ENCODE measurements around the gene GTPBP4.

- no peak for TF ChIP-seq POLR2A (IDR thresholded peaks at IDR 0.05; ENCODE audit: low read depth)
- TF ChIP-seq, protein P1, sequence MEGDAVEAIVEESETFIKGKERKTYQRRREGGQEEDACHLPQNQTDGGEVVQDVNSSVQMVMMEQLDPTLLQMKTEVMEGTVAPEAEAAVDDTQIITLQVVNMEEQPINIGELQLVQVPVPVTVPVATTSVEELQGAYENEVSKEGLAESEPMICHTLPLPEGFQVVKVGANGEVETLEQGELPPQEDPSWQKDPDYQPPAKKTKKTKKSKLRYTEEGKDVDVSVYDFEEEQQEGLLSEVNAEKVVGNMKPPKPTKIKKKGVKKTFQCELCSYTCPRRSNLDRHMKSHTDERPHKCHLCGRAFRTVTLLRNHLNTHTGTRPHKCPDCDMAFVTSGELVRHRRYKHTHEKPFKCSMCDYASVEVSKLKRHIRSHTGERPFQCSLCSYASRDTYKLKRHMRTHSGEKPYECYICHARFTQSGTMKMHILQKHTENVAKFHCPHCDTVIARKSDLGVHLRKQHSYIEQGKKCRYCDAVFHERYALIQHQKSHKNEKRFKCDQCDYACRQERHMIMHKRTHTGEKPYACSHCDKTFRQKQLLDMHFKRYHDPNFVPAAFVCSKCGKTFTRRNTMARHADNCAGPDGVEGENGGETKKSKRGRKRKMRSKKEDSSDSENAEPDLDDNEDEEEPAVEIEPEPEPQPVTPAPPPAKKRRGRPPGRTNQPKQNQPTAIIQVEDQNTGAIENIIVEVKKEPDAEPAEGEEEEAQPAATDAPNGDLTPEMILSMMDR (IDR thresholded peaks at IDR 0.05), result no peak
- no peak for TF ChIP-seq POLR2AphosphoS5 (IDR thresholded peaks at IDR 0.05)
- TF ChIP-seq EP300 (IDR thresholded peaks at IDR 0.05), result no peak
These were observed 17.7 kb upstream of the GTPBP4 start for GRCh38 chr10:970311-971149.

Data from esophagus muscularis mucosa (tissue), 4 donors.